PFSK-1 (cell line): ENCODE measurements around the gene ST6GALNAC1.

Experiments used
- FOXP2 ChIP-seq: optimal IDR thresholded peaks from 2 replicates; pipeline ENCODE3; 2011; ENCODE audit warnings: borderline replicate concordance, control low read depth, inconsistent platforms; ENCODE audit not compliant: insufficient read depth; ENCODE audit errors: extremely low read length, extremely low read depth
- POLR2AphosphoS5 ChIP-seq: IDR thresholded peaks from 2 replicates; pipeline ENCODE4 v1.6.1; 2012; ENCODE audit warnings: low read depth, mild to moderate bottlenecking, control low read depth, low read length, moderate library complexity
- SIN3A ChIP-seq: IDR thresholded peaks from 2 replicates; pipeline ENCODE4 v1.6.1; 2012; ENCODE audit warnings: mild to moderate bottlenecking, low read length, moderate library complexity, borderline replicate concordance; ENCODE audit not compliant: insufficient read depth
- TAF1 ChIP-seq: IDR thresholded peaks from 2 replicates; pipeline ENCODE4 v1.6.1; 2012; ENCODE audit warnings: low read length, control low read depth, borderline replicate concordance; ENCODE audit not compliant: insufficient read depth
- TF ChIP-seq, protein P1 (sequence below), 2 experiments: IDR thresholded peaks; 2 replicates each; pipeline versions ENCODE4 v1.6.1 to v1.8.0; 2011 to 2012; ENCODE audit warnings: low read depth in 2 of 2, low read length in 2 of 2, control low read depth in 1 of 2, inconsistent platforms in 1 of 2, mild to moderate bottlenecking in 1 of 2, moderate library complexity in 1 of 2; ENCODE audit not compliant: insufficient read depth in 1 of 2

ST6GALNAC1 gene

DNA sequence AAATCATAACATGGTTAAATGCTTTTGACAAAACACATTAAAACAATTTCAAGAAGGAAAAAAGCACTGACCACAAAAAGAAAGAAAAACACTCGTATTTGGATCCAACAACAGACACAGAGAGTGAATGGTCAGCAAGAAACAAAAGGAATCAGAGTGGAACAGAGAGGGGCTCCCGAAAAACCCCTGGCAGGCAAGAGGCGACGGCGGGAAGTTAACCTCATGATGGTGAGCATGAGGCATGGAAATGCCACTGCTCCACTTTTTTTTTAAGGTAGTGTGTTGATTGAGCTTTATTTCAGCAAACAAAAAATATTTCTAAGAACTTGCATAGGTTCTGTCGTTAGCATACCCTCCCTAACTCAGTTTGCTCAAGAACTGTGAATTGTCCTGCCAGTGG is 32.1 kb upstream of the ST6GALNAC1 start:
- TF ChIP-seq, protein P1, sequence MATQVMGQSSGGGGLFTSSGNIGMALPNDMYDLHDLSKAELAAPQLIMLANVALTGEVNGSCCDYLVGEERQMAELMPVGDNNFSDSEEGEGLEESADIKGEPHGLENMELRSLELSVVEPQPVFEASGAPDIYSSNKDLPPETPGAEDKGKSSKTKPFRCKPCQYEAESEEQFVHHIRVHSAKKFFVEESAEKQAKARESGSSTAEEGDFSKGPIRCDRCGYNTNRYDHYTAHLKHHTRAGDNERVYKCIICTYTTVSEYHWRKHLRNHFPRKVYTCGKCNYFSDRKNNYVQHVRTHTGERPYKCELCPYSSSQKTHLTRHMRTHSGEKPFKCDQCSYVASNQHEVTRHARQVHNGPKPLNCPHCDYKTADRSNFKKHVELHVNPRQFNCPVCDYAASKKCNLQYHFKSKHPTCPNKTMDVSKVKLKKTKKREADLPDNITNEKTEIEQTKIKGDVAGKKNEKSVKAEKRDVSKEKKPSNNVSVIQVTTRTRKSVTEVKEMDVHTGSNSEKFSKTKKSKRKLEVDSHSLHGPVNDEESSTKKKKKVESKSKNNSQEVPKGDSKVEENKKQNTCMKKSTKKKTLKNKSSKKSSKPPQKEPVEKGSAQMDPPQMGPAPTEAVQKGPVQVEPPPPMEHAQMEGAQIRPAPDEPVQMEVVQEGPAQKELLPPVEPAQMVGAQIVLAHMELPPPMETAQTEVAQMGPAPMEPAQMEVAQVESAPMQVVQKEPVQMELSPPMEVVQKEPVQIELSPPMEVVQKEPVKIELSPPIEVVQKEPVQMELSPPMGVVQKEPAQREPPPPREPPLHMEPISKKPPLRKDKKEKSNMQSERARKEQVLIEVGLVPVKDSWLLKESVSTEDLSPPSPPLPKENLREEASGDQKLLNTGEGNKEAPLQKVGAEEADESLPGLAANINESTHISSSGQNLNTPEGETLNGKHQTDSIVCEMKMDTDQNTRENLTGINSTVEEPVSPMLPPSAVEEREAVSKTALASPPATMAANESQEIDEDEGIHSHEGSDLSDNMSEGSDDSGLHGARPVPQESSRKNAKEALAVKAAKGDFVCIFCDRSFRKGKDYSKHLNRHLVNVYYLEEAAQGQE (IDR thresholded peaks at IDR 0.05; ENCODE audit: insufficient read depth in 1 of 2, low read depth in 2 of 2, low read length in 2 of 2): no peak

DNA sequence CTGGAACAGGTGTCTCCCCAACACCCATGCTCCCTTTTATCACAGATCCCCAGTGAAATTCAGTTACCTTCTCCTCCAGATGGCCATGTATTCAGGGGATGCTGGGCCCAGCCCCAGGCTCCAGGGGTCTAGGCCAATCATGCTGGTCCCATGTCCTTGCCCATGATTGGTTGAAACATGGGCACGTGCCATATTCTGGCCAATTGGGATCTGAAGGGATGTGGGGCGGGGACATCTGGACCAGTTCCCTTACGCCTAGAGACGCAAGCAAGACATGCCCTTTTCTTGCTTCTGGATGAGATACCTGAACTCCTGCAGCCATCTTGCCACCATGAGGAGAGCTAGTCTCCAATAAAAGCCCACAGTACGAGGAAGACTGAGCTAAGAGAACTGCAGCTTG is 31.0 kb upstream of the ST6GALNAC1 start:
- TF ChIP-seq TAF1: no peak
- TF ChIP-seq POLR2AphosphoS5: no peak
- TF ChIP-seq, protein P1 (IDR thresholded peaks at IDR 0.05; ENCODE audit: insufficient read depth in 1 of 2, low read depth in 2 of 2, low read length in 2 of 2): no peak
- no peak for TF ChIP-seq FOXP2
- TF ChIP-seq SIN3A: no peak

DNA sequence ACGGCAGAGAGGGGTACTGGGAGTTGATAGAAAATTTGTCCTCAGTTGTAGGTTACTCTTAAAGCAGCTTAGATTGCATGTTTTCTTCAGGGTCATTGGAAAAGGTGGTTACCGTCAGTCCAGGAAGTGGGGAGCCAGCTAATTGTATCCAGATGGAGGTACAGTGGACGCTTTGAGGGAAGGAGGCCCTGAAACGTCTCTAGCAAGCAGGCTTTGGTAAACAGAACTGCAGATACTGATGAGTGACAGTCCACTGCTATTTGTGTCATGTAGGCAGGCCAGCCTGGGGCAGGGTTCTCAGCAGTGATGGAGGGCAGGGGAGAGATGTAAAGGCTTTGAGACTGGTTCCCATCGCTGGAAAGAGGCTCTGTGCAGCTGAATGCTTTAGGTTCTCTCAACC is 30.2 kb upstream of the ST6GALNAC1 start:
- no peak for TF ChIP-seq POLR2AphosphoS5
- TF ChIP-seq SIN3A: no peak
- no peak for TF ChIP-seq FOXP2
- no peak for TF ChIP-seq TAF1
- TF ChIP-seq, protein P1 (IDR thresholded peaks at IDR 0.05; ENCODE audit: insufficient read depth in 1 of 2, low read depth in 2 of 2, low read length in 2 of 2): no peak

DNA sequence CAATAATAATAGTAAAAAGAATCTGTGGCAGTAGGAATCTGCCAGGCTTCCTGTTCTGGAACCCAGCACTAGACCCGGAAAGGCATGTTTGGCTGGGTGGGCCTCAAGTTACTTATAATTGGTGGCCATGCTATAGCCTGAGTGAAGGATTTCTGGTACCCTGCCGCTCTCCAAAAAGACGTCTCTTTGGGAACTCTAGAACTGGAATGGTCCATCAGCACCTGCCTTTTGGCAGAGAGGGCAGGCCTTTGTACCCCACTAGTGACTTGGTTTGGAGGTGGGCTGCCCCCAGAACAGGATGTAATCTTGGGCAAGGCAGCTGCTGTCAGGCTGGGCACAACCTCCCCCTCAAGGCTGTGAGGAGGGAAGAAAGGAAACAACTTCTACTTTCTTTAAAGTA is 29.3 kb upstream of the ST6GALNAC1 start:
- TF ChIP-seq TAF1 (no peak), POLR2AphosphoS5 (no peak), SIN3A (no peak), FOXP2 (no peak)
- TF ChIP-seq, protein P1 (IDR thresholded peaks at IDR 0.05; ENCODE audit: insufficient read depth in 1 of 2, low read depth in 2 of 2, low read length in 2 of 2): no peak

DNA sequence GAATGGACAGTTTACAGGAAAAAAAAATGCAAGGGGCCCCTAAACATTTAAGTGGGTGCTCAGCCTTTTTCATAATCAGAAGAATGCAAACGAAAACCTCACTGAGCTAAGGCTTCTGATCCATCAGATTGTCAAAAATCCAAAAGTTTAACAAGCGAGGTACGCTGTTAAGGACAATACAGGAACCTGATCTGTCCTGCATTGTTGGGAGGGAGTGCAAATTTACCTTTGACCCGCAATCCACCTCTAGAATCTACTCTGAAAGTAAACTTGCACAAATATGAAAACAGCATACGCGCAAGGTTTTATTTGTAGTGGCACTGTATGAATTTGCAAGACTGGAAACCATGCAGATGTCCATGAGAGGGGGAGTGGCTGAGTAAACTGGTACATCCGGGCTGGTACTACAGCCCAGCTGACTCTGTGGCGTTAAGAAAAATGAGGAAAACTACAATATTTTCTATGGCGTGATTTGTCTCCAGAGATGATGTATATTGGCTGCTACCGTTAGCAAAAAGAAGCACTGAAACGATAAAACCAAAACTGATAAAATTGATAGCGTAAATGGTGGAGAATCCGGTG is 28.8 kb upstream of the ST6GALNAC1 start:
- TF ChIP-seq, protein P1 (IDR thresholded peaks at IDR 0.05; ENCODE audit: insufficient read depth in 1 of 2, low read depth in 2 of 2, low read length in 2 of 2): no peak
- no peak for TF ChIP-seq SIN3A
- no peak for TF ChIP-seq POLR2AphosphoS5
- TF ChIP-seq TAF1: no peak
- TF ChIP-seq FOXP2: no peak
